Spleen (tissue), 11 donors: Measurements from ENCODE around the gene MARK3. TPM values are rescaled to one million over a fixed set of nuclear protein-coding genes. Genes with fewer than 3 reads are reported as not detected.
A peak's percentile ranks its signal among the peaks of the same experiment; 100 is the strongest.

Source experiments
- DNase-seq: peaks from one replicate; pipeline ENCODE4 v3.0.0-alpha.2; 2020
- H3K27ac ChIP-seq, 8 donors: fragments of 200-600 bp; sonication (generic) in 7 of 8; 1 replicate in 4 of 8; 2 replicates in 4 of 8; pipeline versions ENCODE4 v1.5.0 to v1.8.0; 2016 to 2021; ENCODE audit warnings: inconsistent platforms in 4 of 8, mild to moderate bottlenecking in 4 of 8, moderate library complexity in 1 of 8
- H3K27me3 ChIP-seq, 7 donors: fragments of 200-600 bp; sonication (generic) in 6 of 7; replicated peaks in 1 of 7; 1 replicate in 4 of 7; 2 replicates in 3 of 7; pipeline versions ENCODE4 v1.5.0 to v1.8.0; 2016 to 2021; ENCODE audit warnings: inconsistent platforms in 3 of 7, mild to moderate bottlenecking in 1 of 7
- H3K36me3 ChIP-seq, 6 donors: fragments of 200-600 bp; sonication (generic) in 5 of 6; 1 replicate in 4 of 6; 2 replicates in 2 of 6; pipeline versions ENCODE4 v1.5.0 to v1.8.0; 2016 to 2021; ENCODE audit warnings: inconsistent platforms in 2 of 6
- H3K4me1 ChIP-seq, 6 donors: fragments of 200-600 bp; sonication (generic) in 5 of 6; 1 replicate in 3 of 6; 2 replicates in 3 of 6; pipeline versions ENCODE4 v1.5.0 to v1.8.0; 2016 to 2021; ENCODE audit warnings: inconsistent platforms in 3 of 6
- H3K4me3 ChIP-seq, 8 donors: fragments of 200-600 bp; sonication (generic) in 7 of 8; 1 replicate in 4 of 8; 2 replicates in 4 of 8; pipeline versions ENCODE4 v1.5.0 to v1.8.0; 2016 to 2021; ENCODE audit warnings: inconsistent platforms in 4 of 8, mild to moderate bottlenecking in 4 of 8, moderate library complexity in 2 of 8
- H3K9me3 ChIP-seq, 8 donors: fragments of 200-600 bp; sonication (generic) in 7 of 8; 1 replicate in 4 of 8; 2 replicates in 4 of 8; pipeline versions ENCODE4 v1.5.0 to v1.8.0; 2016 to 2021; ENCODE audit warnings: inconsistent platforms in 4 of 8
- POLR2A ChIP-seq, 3 donors: fragments of 450-650 bp; IDR thresholded peaks; one replicate each; pipeline ENCODE4 v1.5.1; 2017; ENCODE audit warnings: antibody characterized with exemption in 3 of 3, mild to moderate bottlenecking in 1 of 3
- POLR2AphosphoS5 ChIP-seq, 3 donors: sonication (generic); formaldehyde crosslinking; IDR thresholded peaks; one replicate each; pipeline ENCODE4 v1.5.1; 2017; ENCODE audit warnings: antibody characterized with exemption in 3 of 3
- whole genome bisulfite sequencing, 5 donors: extraction: QIAGEN DNeasy Blood & Tissue Kit in 3 of 5; methylation state at CpG; one replicate each; pipeline versions ENCODE4 v1.1.5 to v1.1.7; 2013 to 2018; 5-methylcytosine and 5-hydroxymethylcytosine counted together
- intact Hi-C: fragments of 100-400 bp; cut with DNase I; formaldehyde crosslinking; loops from one replicate; pipeline ENCODE4 v1.15.0; 2023; ENCODE audit warnings: low total_unique reads
- polyA plus RNA-seq, 3 donors: library from polyadenylated mRNA; stranded (reverse); fragments of 200-250 nt; gene quantifications; one replicate each; pipeline ENCODE4 v1.2.1, GENCODE V29; 2013
- total RNA-seq, 7 donors: library from RNA; depleted of rRNA in 3 of 7; stranded (reverse); fragments of >200 nt in 3 of 7; fragmentation: NEBNext Ultra II Directional in 4 of 7; extraction: Animal tissue kit (Norgen Biotek cat#: 25700) in 4 of 7; gene quantifications; one replicate each; pipeline versions ENCODE4 v1.1.0 to v1.2.1, GENCODE V29; 2016 to 2021
- TF ChIP-seq, protein P1 (sequence below), 11 experiments: fragments of 200-600 bp in 7 of 11; fragments of 450-650 bp in 4 of 11; sonication (generic) in 4 of 11; IDR thresholded peaks in 8 of 11; conservative IDR thresholded peaks in 3 of 11; 1 replicate in 7 of 11; 2 replicates in 4 of 11; pipeline versions ENCODE4 v1.4.0 to v1.8.0; 2016 to 2021; ENCODE audit warnings: antibody characterized with exemption in 11 of 11, inconsistent platforms in 4 of 11, mild to moderate bottlenecking in 1 of 11
- donor health status: healthy with polysubstance abuse.
- donor health status: DM: no; HTN: no; CAD: no; lungs with moderate emphysema.
- donor health status: DM: no; HTN: no; CAD: no.
- donor health status: Bipolar disorder and iron deficiency.
- donor health status: healthy.
- donor health status: DM: no; HTN: no; CAD: no.
- donor health status: DM: yes; HTN: yes; CAD: no.

Gene MARK3
- total and polyA plus RNA-seq, 10 donors, result 40.4 to 144 (median 106) TPM

- Histone ChIP-seq H3K4me1 (peaks cover 4 to 31% (median 18%) of the 10 kb centered on the region in 6 donors), H3K9me3 (no peaks in the 10 kb centered on the region), H3K27me3 (no peaks in the 10 kb centered on the region), H3K4me3 (no peak overlapping the region), H3K36me3 (peaks cover 0 to 96% (median 43%) of the 10 kb centered on the region in 6 donors), H3K27ac (peak overlapping the region in 5 of 8 donors; percentile 11 to 61 (median 40))
- intact Hi-C loops, result no loop called here
- WGBS, 5 donors, result 52 to 69% (median 59%) methylated on average over 3 of the region's 3 CpGs
- TF ChIP-seq POLR2A (IDR thresholded peaks at IDR 0.05) (no peak), POLR2AphosphoS5 (IDR thresholded peaks at IDR 0.05) (no peak)
- TF ChIP-seq, protein P1, sequence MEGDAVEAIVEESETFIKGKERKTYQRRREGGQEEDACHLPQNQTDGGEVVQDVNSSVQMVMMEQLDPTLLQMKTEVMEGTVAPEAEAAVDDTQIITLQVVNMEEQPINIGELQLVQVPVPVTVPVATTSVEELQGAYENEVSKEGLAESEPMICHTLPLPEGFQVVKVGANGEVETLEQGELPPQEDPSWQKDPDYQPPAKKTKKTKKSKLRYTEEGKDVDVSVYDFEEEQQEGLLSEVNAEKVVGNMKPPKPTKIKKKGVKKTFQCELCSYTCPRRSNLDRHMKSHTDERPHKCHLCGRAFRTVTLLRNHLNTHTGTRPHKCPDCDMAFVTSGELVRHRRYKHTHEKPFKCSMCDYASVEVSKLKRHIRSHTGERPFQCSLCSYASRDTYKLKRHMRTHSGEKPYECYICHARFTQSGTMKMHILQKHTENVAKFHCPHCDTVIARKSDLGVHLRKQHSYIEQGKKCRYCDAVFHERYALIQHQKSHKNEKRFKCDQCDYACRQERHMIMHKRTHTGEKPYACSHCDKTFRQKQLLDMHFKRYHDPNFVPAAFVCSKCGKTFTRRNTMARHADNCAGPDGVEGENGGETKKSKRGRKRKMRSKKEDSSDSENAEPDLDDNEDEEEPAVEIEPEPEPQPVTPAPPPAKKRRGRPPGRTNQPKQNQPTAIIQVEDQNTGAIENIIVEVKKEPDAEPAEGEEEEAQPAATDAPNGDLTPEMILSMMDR (IDR thresholded peaks at IDR 0.05 in 8 of 11, conservative IDR thresholded peaks at IDR 0.05 in 3 of 11), result no peak
- DNase-seq, result no peak
These were observed 122.5 kb downstream of the MARK3 start for GRCh38 chr14:103507751-103508150.

DNA sequence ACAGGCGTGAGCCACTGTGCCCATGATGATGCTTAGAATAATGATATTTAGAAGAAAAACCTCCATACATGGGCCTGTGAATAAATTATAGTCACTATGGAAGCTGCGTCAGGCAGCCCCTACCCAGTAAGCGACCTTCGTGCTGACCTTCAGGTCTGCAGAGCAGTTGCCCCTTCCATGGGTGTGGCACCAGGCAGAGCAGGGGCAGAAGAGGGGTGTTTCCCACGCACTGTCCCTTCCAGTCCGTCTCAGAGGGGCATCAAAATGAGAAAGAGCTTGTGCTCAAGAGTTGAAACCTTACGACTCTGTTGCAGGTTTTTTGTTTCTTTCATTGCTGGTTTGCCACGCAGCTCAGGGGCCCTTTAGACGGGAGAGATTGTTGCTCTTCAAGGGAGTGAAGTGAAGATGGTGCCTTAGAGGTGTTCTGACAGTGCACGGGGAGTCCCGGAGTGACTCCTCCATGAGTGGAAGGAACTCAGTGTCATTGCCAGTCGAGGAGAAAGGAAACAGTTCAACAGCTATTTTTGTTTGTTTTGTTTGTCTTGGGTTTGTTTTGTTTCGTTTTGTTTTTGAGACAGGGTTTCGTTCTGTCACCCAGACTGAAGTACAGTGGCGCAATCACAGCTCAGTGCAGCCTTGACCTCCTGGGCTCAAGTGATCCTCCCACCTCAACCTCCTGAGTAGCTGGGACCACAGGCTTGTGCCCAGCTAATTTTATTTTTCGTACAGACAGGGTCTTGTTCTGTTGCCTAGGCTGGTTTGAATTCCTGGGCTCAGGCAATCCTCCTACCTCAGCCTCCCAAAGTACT is 123.5 kb downstream of the MARK3 start:
- peaks cover 4 to 40% (median 22%) of the 10 kb centered on the region in 6 donors for H3K4me1 ChIP-seq
- H3K36me3 ChIP-seq, result peaks cover 0 to 93% (median 34%) of the 10 kb centered on the region in 6 donors
- no peaks in the 10 kb centered on the region for H3K9me3 ChIP-seq
- intact Hi-C loops, result no loop called here
- no peak overlapping the region for H3K4me3 ChIP-seq
- DNase-seq, result no peak
- TF ChIP-seq, protein P1 (IDR thresholded peaks at IDR 0.05 in 8 of 11, conservative IDR thresholded peaks at IDR 0.05 in 3 of 11), result no peak
- TF ChIP-seq POLR2A (IDR thresholded peaks at IDR 0.05) (no peak), POLR2AphosphoS5 (IDR thresholded peaks at IDR 0.05) (no peak)
- no peaks in the 10 kb centered on the region for H3K27me3 ChIP-seq
- WGBS, 5 donors, result 71 to 86% (median 81%) methylated on average over 16 of the region's 16 CpGs
- peak overlapping the region in 5 of 8 donors; percentile 9 to 57 (median 34) for H3K27ac ChIP-seq

GRCh38 chr14:103509864-103510723 is 124.9 kb downstream of the MARK3 start:
- peaks cover 0 to 80% (median 20%) of the 10 kb centered on the region in 6 donors for H3K36me3 ChIP-seq
- H3K4me1 ChIP-seq, result peaks cover 4 to 42% (median 22%) of the 10 kb centered on the region in 6 donors
- peak; percentile 31 for DNase-seq
- TF ChIP-seq POLR2A (IDR thresholded peaks at IDR 0.05) (no peak), POLR2AphosphoS5 (IDR thresholded peaks at IDR 0.05) (no peak)
- TF ChIP-seq, protein P1 (IDR thresholded peaks at IDR 0.05 in 8 of 11, conservative IDR thresholded peaks at IDR 0.05 in 3 of 11), result no peak
- H3K9me3 ChIP-seq, result no peaks in the 10 kb centered on the region
- no peaks in the 10 kb centered on the region for H3K27me3 ChIP-seq
- peak overlapping the region in 1 of 8 donors; percentile 34 for H3K27ac ChIP-seq
- intact Hi-C loops, result no loop called here
- WGBS, 5 donors, result 92 to 95% (median 95%) methylated on average over 10 to 11 of the region's 11 CpGs
- no peak overlapping the region for H3K4me3 ChIP-seq
